Endothelial cell of umbilical vein (primary cell): Measurements from ENCODE around the gene HOXB5.

Experiments
- EZH2 ChIP-seq: IDR thresholded peaks from 2 replicates; pipeline ENCODE4 v1.6.1; 2012; ENCODE audit warnings: borderline replicate concordance, low read depth, mild to moderate bottlenecking, moderate library complexity, low read length, inconsistent platforms; ENCODE audit not compliant: severe bottlenecking
- FOS ChIP-seq: IDR thresholded peaks from 2 replicates; pipeline ENCODE4 v1.6.1; 2011; ENCODE audit warnings: mild to moderate bottlenecking, low read length, moderate library complexity, borderline replicate concordance; ENCODE audit not compliant: insufficient read depth
- MYC ChIP-seq: IDR thresholded peaks from one replicate; pipeline ENCODE4 v1.6.1; 2011; ENCODE audit warnings: mild to moderate bottlenecking, low read depth, low read length
- POLR2A ChIP-seq: IDR thresholded peaks from 2 replicates; pipeline ENCODE4 v1.6.1; 2012; ENCODE audit warnings: low read depth, mild to moderate bottlenecking, control low read depth, low read length
- POLR2AphosphoS5 ChIP-seq: IDR thresholded peaks from 2 replicates; pipeline ENCODE4 v1.6.1; 2012; ENCODE audit warnings: low read depth, mild to moderate bottlenecking, control low read depth, low read length, moderate library complexity; ENCODE audit not compliant: insufficient read depth
- TF ChIP-seq, protein P1 (sequence below), 2 donors: IDR thresholded peaks; 1 replicate in 1 of 2; 2 replicates in 1 of 2; pipeline ENCODE4 v1.5.1; 2011; ENCODE audit warnings: low read length in 2 of 2, mild to moderate bottlenecking in 2 of 2, moderate library complexity in 2 of 2, control low read depth in 1 of 2, inconsistent platforms in 1 of 2, low read depth in 1 of 2; ENCODE audit not compliant: insufficient read depth in 1 of 2; ENCODE audit errors: extremely low read depth in 1 of 2
- TF ChIP-seq, protein P2 (sequence below): IDR thresholded peaks from 2 replicates; pipeline ENCODE4 v1.6.1; 2011; ENCODE audit not compliant: insufficient read depth, insufficient read length

DNA sequence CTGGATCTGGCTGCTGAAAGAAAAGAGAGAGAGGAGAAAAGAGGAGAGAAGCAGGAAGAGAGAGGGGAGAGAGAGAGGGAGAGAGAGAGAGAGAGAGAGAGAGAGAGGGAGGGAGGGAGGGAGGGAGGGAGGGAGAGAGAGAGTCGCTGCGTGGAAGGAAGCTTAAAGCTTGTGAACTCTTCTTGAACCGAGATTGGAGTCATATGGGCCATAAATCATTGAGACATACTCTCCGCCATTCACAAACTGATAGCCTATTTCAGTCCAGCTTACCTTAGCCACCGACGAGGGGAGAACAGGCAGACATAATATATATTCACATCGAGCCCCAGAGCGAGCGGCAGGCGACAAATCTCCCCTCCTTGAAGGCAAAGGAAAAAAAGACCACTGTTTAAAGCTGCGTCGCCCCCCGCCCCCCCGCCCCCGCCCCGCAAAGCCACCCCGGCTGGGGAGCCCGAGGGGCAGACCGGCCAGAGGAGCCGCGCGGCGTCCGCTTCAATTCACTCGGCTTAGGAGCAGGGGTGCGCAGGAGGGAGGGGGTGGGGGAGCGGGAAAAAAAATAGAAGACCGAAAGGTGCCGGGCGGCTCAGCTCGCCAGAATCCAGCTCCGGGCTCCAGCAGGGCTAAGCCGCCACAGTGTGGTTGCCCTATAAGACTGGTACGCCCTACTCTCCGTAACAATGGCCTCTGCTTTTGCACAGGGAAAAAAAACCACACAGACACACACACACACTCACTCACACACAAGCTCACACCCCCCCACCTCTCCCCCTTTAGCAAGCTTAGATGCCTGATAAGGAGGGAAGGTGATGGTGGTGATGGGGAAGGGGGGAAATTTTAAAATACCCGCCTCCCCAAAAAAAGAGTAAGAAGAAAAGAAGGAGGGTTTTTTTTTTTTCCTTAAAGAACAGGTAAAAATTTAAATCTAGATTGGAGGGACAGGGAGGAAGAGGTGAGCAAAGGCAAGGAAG, 38.0 kb downstream of the HOXB5 start:
- TF ChIP-seq, protein P1, sequence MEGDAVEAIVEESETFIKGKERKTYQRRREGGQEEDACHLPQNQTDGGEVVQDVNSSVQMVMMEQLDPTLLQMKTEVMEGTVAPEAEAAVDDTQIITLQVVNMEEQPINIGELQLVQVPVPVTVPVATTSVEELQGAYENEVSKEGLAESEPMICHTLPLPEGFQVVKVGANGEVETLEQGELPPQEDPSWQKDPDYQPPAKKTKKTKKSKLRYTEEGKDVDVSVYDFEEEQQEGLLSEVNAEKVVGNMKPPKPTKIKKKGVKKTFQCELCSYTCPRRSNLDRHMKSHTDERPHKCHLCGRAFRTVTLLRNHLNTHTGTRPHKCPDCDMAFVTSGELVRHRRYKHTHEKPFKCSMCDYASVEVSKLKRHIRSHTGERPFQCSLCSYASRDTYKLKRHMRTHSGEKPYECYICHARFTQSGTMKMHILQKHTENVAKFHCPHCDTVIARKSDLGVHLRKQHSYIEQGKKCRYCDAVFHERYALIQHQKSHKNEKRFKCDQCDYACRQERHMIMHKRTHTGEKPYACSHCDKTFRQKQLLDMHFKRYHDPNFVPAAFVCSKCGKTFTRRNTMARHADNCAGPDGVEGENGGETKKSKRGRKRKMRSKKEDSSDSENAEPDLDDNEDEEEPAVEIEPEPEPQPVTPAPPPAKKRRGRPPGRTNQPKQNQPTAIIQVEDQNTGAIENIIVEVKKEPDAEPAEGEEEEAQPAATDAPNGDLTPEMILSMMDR (IDR thresholded peaks at IDR 0.05; ENCODE audit: extremely low read depth in 1 of 2, insufficient read depth in 1 of 2, low read depth in 1 of 2, low read length in 2 of 2) = no peak
- TF ChIP-seq POLR2A = no peak
- TF ChIP-seq, protein P2, sequence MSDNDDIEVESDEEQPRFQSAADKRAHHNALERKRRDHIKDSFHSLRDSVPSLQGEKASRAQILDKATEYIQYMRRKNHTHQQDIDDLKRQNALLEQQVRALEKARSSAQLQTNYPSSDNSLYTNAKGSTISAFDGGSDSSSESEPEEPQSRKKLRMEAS = no peak
- TF ChIP-seq EZH2 = no peak
- TF ChIP-seq POLR2AphosphoS5 = no peak
- TF ChIP-seq MYC = no peak
- TF ChIP-seq FOS = no peak
